Hair follicle dermal papilla cell (primary cell): ENCODE measurements around the gene R3HDM4. TPM values are rescaled to one million over a fixed set of nuclear protein-coding genes. Genes with fewer than 3 reads are reported as not detected.

ENCODE experiments used
- small RNA-seq: library from RNA; depleted of rRNA; stranded (forward); fragments of <200 nt; gene quantifications from one replicate; pipeline ENCODE3, GENCODE V24; 2012
- total RNA-seq: library from RNA; depleted of rRNA; stranded (reverse); fragments of >200 nt; gene quantifications from 2 replicates; pipeline ENCODE4 v1.2.3, GENCODE V29; 2012

Gene R3HDM4
- total RNA-seq, result 34.6 and 46.8 TPM in 2 replicates

DNA sequence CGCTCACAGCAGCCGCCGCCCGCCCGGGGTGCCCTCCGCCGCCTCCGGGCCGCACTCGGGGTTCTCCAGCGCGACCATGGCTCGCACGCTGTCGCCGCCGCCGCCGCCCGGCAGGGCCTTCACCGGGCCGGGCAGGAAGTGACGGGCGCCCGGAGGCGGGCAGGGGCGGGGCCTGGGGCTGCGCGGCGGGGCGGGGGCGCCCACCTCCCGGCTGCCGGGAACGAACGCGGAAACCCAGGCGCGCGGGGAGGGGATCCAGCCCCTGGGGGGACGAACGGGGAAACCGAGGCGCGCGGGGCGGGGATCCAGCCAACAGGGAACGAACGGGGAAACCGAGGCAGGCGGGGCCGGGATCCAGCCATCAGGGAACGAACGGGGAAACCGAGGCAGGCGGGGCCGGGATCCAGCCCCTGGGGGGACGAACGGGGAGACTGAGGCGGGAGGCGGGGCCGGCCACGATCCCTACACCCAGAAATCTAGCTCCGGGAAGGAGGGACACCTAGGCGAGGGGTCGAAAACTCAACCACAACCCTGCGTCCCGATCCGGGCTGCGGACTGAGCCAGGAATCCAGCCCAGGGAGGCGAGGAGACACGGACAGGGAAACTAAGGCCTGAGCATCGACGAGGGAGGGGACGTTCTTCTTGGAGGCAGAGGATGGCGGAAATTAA lies at the start of gene R3HDM4:
R3HDM4 (minus strand) TSS at position 140 of the 669 bp plus-strand sequence; CDS start at position 78, 62 bp downstream.

GRCh38 chr19:925526-926322 lies 12.7 kb upstream of the R3HDM4 start, which contains the start of gene ARID3A:
ARID3A (plus strand) TSS chr19:926035; CDS start chr19:929529, 3,494 bp downstream.

GRCh38 chr19:917323-918151 lies 4.5 kb upstream of the R3HDM4 start, which contains the start of gene KISS1R:
KISS1R (plus strand) TSS chr19:917333; CDS start chr19:917503, 170 bp downstream.

DNA sequence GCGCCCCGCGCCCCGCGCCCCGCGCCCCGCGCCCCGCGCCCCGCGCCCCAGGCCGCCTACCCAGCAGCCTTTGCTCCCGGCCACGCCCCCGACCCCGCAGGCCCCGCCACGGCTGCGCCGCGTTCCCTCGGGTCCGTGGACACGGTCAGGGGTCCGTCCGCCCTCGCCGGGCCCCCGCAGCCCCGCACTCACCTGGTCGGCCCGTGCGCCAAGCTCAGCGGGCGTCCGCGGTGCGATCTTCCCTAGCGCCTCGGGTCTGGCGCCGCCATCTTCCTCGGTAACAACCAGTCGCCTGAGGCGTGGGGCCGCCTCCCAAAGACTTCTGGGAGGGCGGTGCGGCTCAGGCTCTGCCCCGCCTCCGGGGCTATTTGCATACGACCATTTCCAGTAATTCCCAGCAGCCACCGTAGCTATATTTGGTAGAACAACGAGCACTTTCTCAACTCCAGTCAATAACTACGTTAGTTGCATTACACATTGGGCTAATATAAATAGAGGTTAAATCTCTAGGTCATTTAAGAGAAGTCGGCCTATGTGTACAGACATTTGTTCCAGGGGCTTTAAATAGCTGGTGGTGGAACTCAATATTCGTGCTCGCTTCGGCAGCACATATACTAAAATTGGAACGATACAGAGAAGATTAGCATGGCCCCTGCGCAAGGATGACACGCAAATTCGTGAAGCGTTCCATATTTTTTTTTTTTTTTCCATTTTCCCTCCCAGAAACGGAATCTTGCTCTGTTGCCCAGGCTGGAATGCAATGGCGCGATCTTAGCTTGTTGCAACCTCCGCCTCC lies 19.9 kb downstream of the R3HDM4 start, which contains the start of the genes MED16 and RNU6-9:
MED16 (minus strand) TSS at position 294 of the 796 bp plus-strand sequence. CDS start 2,056 bp downstream, outside the sequence.
RNU6-9 (plus strand) TSS at position 591 of the 796 bp plus-strand sequence.

GRCh38 chr19:858868-859843 lies 53.9 kb downstream of the R3HDM4 start, which contains the start of gene CFD:
CFD (plus strand) TSS chr19:859664; CDS start chr19:859690, 26 bp downstream.

DNA sequence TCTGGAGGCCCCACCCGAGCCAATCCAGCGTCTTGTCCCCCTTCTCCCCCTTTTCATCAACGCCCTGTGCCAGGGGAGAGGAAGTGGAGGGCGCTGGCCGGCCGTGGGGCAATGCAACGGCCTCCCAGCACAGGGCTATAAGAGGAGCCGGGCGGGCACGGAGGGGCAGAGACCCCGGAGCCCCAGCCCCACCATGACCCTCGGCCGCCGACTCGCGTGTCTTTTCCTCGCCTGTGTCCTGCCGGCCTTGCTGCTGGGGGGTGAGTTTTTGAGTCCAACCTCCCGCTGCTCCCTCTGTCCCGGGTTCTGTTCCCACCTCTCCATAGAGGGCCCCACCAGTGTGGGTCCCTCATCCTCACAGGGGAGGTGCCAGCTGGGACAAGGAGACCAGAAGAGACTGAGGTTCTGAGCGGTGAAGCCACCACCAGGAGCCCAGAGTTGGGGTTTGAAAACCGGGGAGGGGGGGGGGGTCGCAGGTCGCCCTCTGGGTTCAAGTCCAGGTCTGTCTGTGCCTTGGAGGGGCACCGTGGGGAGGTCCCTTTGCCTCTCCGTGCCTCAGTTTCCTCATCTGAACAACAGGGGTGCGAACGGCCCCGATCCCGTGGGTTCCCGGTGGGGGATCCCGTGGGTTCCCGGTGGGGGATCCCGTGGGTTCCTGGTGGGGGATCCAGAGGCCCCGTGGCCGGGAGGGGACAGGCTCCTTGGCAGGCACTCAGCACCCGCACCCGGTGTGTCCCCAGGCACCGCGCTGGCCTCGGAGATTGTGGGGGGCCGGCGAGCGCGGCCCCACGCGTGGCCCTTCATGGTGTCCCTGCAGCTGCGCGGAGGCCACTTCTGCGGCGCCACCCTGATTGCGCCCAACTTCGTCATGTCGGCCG lies 60.6 kb downstream of the R3HDM4 start, which contains the start of gene ELANE:
ELANE (plus strand) TSS at position 168 of the 878 bp plus-strand sequence; CDS start at position 194, 26 bp downstream.

Small RNAs within 50 kb of the gene (small RNA-seq; reads per million reads assigned to genes)
- gene RNU6-9, result 8.2 reads per million, percentile 88 among the genes with 10 or more reads in this experiment

Other genes with a start within 250 kb of the R3HDM4 start
- 34.2 and 42.5 TPM in 2 replicates for gene FSTL3, start 236.8 kb downstream of the R3HDM4 start, total RNA-seq
- not detected in 2 replicates for gene PRSS57, start 217.8 kb downstream of the R3HDM4 start, total RNA-seq
- 0.73 and 0.97 TPM in 2 replicates for gene PALM, start 204.3 kb downstream of the R3HDM4 start, total RNA-seq
- under 0.01 TPM in 1 of 2 replicates, not detected in the other for gene MISP, start 162.1 kb downstream of the R3HDM4 start, total RNA-seq
- gene PTBP1, start 115.8 kb downstream of the R3HDM4 start, total RNA-seq, result 99.9 and 128 TPM in 2 replicates
- gene PLPPR3, start 91.3 kb downstream of the R3HDM4 start, total RNA-seq, result 1.3 and 2.4 TPM in 2 replicates
- not detected in 2 replicates for gene AZU1, start 85.4 kb downstream of the R3HDM4 start, total RNA-seq
- not detected in 2 replicates for gene PRTN3, start 72.2 kb downstream of the R3HDM4 start, total RNA-seq
- 0.49 and 0.73 TPM in 2 replicates for gene ELANE, start 60.9 kb downstream of the R3HDM4 start, total RNA-seq
- 33.5 and 41.1 TPM in 2 replicates for gene CFD, start 53.6 kb downstream of the R3HDM4 start, total RNA-seq
- 42.4 and 52.1 TPM in 2 replicates for gene MED16, start 20.0 kb downstream of the R3HDM4 start, total RNA-seq
- not detected in 2 replicates for gene RNU6-9, start 19.7 kb downstream of the R3HDM4 start, total RNA-seq
- gene KISS1R, start 4.1 kb upstream of the R3HDM4 start, total RNA-seq, result not detected in 2 replicates
- gene ARID3A, start 12.8 kb upstream of the R3HDM4 start, total RNA-seq, result 23.9 and 25.5 TPM in 2 replicates
- gene WDR18, start 71.1 kb upstream of the R3HDM4 start, total RNA-seq, result 32.7 and 32.9 TPM in 2 replicates
- 0.85 and 1.5 TPM in 2 replicates for gene GRIN3B, start 87.2 kb upstream of the R3HDM4 start, total RNA-seq
- gene TMEM259, start 107.9 kb upstream of the R3HDM4 start, total RNA-seq, result 92.7 and 94.6 TPM in 2 replicates
- gene RNU6-2, start 108.3 kb upstream of the R3HDM4 start, total RNA-seq, result not detected in 2 replicates
- 745 and 827 TPM in 2 replicates for gene CNN2, start 113.4 kb upstream of the R3HDM4 start, total RNA-seq
- 8.3 and 9.4 TPM in 2 replicates for gene ABCA7, start 126.9 kb upstream of the R3HDM4 start, total RNA-seq
- gene ARHGAP45, start 153.9 kb upstream of the R3HDM4 start, total RNA-seq, result 0.65 and 1.5 TPM in 2 replicates
- 86.5 and 134 TPM in 2 replicates for gene POLR2E, start 182.2 kb upstream of the R3HDM4 start, total RNA-seq
- gene GPX4, start 190.8 kb upstream of the R3HDM4 start, total RNA-seq, result 238 and 301 TPM in 2 replicates